HG03060 (cell line): ENCODE measurements around the gene CEP152.

ENCODE experiments used
- ATAC-seq: cut with Tn5 transposase; IDR thresholded peaks from one replicate; pipeline ENCODE4 v1.9.1; 2021; ENCODE audit warnings: low read depth, moderate number of reproducible peaks; ENCODE audit not compliant: unreplicated experiment

CEP152 gene

GRCh38 chr15:48710952-48711495, 99.8 kb downstream of the CEP152 start:
- no peak for ATAC-seq

GRCh38 chr15:48708641-48709040, 102.2 kb downstream of the CEP152 start:
- ATAC-seq, result no peak

DNA sequence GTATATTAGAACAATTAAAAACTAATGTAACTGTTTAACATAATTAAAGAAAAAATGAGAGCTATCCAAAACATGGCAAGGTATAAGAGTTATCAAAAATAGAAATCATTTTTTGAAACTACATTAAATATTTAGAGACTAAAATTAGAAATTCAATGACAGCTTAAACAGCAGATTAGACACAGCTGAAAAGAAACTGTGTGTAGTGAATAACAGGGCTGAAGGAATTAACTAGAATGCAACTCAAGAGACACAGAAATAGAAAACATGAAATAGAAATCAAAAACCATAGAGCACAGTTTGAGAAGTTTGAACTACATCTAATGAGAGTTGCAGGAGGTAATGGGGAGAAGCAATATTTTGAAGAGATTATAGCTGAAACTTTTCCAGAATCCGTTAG, 105.5 kb downstream of the CEP152 start:
- no peak for ATAC-seq

- no peak for ATAC-seq
Observed at GRCh38 chr15:48703544-48703943, 107.3 kb downstream of the CEP152 start.

- ATAC-seq, result no peak
Observed at GRCh38 chr15:48702569-48703236, 108.2 kb downstream of the CEP152 start.

DNA sequence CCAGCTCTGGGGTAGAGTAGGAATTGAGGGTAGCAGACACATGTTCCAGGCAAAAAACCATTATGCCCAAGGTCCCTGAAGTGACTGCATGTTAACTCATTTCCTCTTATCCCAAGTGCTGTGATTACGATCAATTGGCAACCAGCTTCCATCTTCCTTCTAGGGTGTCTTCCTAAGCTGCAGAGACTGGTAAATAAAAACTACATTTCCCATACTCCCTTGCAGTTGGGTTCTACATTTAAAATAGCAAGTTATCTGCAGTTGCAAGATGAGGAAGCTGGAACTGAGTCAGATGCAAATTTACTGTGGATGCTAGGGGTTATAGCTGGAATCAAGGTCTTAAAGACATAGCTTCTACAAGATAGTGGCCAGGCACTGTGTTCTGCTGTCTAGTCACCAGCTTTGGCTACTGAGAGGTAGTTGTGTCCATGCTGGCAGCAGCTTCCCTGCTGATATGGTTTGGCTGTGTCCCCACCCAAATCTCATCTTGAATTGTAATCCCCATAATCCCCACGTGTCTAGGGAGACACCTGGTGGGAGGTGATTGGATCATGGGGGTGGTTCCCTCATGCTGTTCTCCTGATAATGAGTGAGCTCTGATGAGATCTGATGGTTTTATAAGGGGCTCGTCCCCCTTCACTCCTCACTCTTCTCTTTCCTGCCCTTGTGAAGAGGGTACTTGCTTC, 114.1 kb downstream of the CEP152 start:
- ATAC-seq, result no peak

GRCh38 chr15:48695827-48696573, 114.9 kb downstream of the CEP152 start:
- no peak for ATAC-seq

GRCh38 chr15:48695088-48695826, 115.6 kb downstream of the CEP152 start:
- no peak for ATAC-seq

DNA sequence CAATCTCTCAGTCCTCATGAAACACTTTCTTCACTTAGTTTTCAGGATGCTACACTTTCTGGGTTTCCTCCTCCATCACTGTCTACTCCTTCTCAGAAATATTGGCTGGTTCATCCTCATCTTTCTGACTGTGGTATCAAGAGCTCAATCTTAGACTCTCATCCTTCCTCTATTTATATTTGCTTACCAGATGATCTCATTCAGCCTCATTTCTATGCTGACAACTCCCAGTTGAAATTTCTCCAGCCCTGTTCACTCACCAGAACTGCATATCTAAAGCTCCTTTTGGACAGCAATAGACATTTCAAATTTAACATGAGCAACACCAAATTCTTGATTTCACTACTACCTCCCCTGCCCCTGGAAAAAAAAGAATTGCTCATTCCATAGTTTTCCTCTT, 117.4 kb downstream of the CEP152 start:
- no peak for ATAC-seq

DNA sequence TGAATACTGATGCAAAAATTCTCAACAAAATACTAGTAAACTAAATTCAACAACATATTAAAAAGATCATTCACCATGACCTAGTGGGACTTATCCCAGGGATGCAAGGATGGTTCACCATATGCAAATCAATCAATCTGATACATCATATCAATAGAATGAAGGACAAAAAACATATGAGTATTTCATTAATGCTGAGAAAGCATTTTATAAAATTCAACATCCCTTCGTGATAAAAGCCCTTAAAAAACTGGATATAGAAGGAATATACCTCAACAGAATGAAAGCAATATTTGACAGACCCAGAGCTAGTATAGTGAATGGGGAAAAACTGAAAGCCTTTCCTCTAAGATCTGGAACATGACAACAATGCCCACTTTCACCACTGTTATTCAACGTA, 122.4 kb downstream of the CEP152 start:
- no peak for ATAC-seq
